Measurements from ENCODE around the gene ITPRIPL1. TPM values are rescaled to one million over a fixed set of nuclear protein-coding genes. Genes with fewer than 3 reads are reported as not detected.

The ITPRIPL1 gene
- total RNA-seq, 1 experiment from 2014 or later: not detected

GRCh38 chr2:96319396-96319795 is 5.7 kb upstream of the ITPRIPL1 start:
- Histone ChIP-seq H3F3A (ENCODE audit: low read length, unreplicated experiment) (peaks cover 4% of the 10 kb centered on the region), H3K36me3 (ENCODE audit: low read depth, low read length) (no peaks in the 10 kb centered on the region), H3K4me2 (ENCODE audit: low read length) (no peak overlapping the region), H3K9ac (ENCODE audit: low read length) (no peak overlapping the region), H3K79me2 (ENCODE audit: low read length) (no peaks in the 10 kb centered on the region), H3K9me2 (replicated peaks; ENCODE audit: low read length) (no peaks in the 10 kb centered on the region), H3K4me3 (ENCODE audit: low read length) (no peak overlapping the region), H3K27me3 (ENCODE audit: low read length) (peaks cover 11% of the 10 kb centered on the region; the same call in 1 of the 2 replicates), H3K27ac (ENCODE audit: low read length) (no peak overlapping the region), H3K4me1 (ENCODE audit: insufficient read depth, low read length) (peaks cover 22% of the 10 kb centered on the region), H4K20me1 (ENCODE audit: low read length) (no peaks in the 10 kb centered on the region), H3K9me3 (ENCODE audit: low read length) (no peaks in the 10 kb centered on the region), H2AFZ (ENCODE audit: low read length) (no peak overlapping the region)
- no peak for TF ChIP-seq EZH2 (IDR thresholded peaks at IDR 0.05; ENCODE audit: low read length, unreplicated experiment)
- TF ChIP-seq, protein P1, sequence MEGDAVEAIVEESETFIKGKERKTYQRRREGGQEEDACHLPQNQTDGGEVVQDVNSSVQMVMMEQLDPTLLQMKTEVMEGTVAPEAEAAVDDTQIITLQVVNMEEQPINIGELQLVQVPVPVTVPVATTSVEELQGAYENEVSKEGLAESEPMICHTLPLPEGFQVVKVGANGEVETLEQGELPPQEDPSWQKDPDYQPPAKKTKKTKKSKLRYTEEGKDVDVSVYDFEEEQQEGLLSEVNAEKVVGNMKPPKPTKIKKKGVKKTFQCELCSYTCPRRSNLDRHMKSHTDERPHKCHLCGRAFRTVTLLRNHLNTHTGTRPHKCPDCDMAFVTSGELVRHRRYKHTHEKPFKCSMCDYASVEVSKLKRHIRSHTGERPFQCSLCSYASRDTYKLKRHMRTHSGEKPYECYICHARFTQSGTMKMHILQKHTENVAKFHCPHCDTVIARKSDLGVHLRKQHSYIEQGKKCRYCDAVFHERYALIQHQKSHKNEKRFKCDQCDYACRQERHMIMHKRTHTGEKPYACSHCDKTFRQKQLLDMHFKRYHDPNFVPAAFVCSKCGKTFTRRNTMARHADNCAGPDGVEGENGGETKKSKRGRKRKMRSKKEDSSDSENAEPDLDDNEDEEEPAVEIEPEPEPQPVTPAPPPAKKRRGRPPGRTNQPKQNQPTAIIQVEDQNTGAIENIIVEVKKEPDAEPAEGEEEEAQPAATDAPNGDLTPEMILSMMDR (conservative IDR thresholded peaks at IDR 0.05; ENCODE audit: low read depth, low read length): no peak
- no peak for TF ChIP-seq EZH2phosphoT487 (IDR thresholded peaks at IDR 0.05; ENCODE audit: borderline replicate concordance, low read length)
- ChIA-PET POLR2A (ENCODE audit: unreplicated experiment) (no interaction called here), CTCF (no interaction called here)
- ATAC-seq (no peak), DNase-seq (no peak)
- BruUV-seq (replicated peaks): no TSS peak
- intact Hi-C loops (cut with micrococcal nuclease): no loop called here

DNA sequence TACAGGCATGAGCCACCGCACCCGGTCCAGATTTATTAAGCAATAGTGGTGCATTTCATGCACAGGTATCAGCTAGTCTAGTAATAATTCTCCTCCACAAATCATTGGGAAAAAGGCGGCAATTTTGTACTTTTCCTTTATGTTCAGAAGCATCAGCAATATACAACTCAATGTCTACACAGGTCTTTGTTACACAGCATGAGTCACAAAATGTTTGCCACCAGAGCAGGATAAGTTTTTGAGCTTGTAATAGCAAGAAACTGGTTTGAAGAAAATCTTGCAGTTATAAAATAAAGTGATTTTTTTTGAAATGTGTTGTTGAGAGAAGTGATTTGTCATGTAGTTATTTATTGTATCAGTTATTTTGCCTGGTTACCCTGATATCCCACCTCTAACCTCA is 4.8 kb upstream of the ITPRIPL1 start:
- Histone ChIP-seq H3K4me3 (ENCODE audit: low read length) (peak overlapping the region; percentile 81; the same call in 1 of the 2 replicates), H3K27me3 (ENCODE audit: low read length) (peaks cover 11% of the 10 kb centered on the region; the same call in 1 of the 2 replicates), H2AFZ (ENCODE audit: low read length) (no peak overlapping the region), H3K9ac (ENCODE audit: low read length) (no peak overlapping the region), H3K4me1 (ENCODE audit: insufficient read depth, low read length) (peaks cover 22% of the 10 kb centered on the region), H3K36me3 (ENCODE audit: low read depth, low read length) (no peaks in the 10 kb centered on the region), H3K4me2 (ENCODE audit: low read length) (peak overlapping the region; percentile 98), H3K9me2 (replicated peaks; ENCODE audit: low read length) (no peaks in the 10 kb centered on the region), H4K20me1 (ENCODE audit: low read length) (no peaks in the 10 kb centered on the region), H3K79me2 (ENCODE audit: low read length) (no peaks in the 10 kb centered on the region), H3F3A (ENCODE audit: low read length, unreplicated experiment) (peaks cover 4% of the 10 kb centered on the region), H3K27ac (ENCODE audit: low read length) (no peak overlapping the region), H3K9me3 (ENCODE audit: low read length) (no peaks in the 10 kb centered on the region)
- TF ChIP-seq EZH2 (IDR thresholded peaks at IDR 0.05; ENCODE audit: low read length, unreplicated experiment): no peak
- TF ChIP-seq, protein P1 (conservative IDR thresholded peaks at IDR 0.05; ENCODE audit: low read depth, low read length): no peak
- TF ChIP-seq EZH2phosphoT487 (IDR thresholded peaks at IDR 0.05; ENCODE audit: borderline replicate concordance, low read length): no peak
- ChIA-PET POLR2A (ENCODE audit: unreplicated experiment) (interaction anchor here (0.5 to 0.6 kb wide), 2 partner anchors 185 to 190 kb away, joined by 3 read pairs; no protein-coding TSS in a partner anchor), CTCF (no interaction called here)
- intact Hi-C loops (cut with micrococcal nuclease): no loop called here
- BruUV-seq (replicated peaks): TSS peak; percentile 31
- DNase-seq: peak; percentile 60
- ATAC-seq: peak; percentile 32

Measured in PC-3 (cell line).